ENCODE results near the gene AK5.

DNA sequence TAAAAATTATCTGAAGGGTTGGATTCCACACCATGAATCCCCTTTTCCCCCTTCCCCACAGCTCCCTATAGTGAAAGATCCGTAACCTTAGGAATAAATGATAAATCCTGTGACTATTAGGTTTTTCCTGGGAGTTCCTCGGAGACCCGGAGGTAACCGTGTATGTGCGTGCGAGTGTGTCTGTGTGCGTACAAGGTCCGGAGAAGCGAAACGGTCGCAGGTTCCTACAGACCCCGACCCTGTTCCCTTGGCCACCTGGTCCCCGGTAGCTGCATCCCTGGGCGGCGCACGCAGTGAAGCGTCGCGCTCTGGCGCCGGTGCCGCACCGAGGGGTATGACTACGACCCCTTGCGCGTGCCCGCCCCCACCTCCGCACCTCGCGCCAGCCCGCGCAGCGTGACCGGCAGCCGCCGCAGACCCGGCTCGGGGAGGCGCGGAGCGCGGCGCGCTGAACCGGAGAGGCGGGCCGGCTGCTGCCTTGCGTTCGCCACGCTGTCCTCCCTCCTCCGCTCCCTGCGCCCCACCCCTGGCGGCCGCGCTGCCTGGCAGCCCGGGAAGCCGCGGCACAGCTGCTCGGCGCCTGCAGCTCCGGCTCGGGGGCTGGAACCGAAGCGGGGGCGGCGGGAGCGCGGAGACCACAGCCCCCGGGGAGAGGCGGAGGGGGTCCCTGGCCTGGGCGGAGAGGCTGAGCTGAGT, at the start of gene AK5:
- TF ChIP-seq POLR2AphosphoS5 (IDR thresholded peaks at IDR 0.05; ENCODE audit: low read depth, low read length) = no peak
- TF ChIP-seq TAF1 (IDR thresholded peaks at IDR 0.05; ENCODE audit: borderline replicate concordance, insufficient read depth, low read length) = no peak
- no peak for TF ChIP-seq SIN3A (IDR thresholded peaks at IDR 0.05; ENCODE audit: borderline replicate concordance, insufficient read depth, low read length)
